Measurements from ENCODE around the gene INPP5B.
"Not testable (repeated sequence)": the region's sequence is repeated elsewhere in the genome, so short reads cannot be mapped to it uniquely, and the experiment has no call there.

Gene INPP5B

GRCh38 chr1:37948166-37948565, 1.3 kb upstream of the INPP5B start:
- DNase-seq (ENCODE audit: low spot score): no peak

DNA sequence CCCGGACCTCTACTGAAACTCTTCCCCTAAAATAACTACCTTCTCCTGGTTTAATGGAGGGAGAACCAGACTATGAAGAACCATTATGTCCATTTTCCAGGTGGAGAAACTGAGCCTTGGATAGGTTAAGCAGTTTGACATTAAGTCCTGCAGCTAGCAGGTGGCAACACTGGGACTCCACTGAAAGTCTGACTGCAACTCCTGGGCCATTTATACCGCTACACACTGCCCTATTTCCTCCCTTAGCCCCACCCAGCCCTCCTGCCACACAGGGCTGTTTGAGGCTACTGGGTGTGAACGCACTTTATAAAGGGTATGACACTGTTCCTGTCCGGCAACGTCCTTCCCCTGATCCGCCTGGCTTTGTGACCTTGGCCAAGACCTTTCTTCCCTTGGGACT, 511 bp upstream of the INPP5B start:
- DNase-seq (ENCODE audit: low spot score): no peak

- DNase-seq (ENCODE audit: low spot score): peak; percentile 89
These were observed 830 bp downstream of the INPP5B start for GRCh38 chr1:37945743-37946702.

- no peak for DNase-seq (ENCODE audit: low spot score)
These were observed 1.6 kb downstream of the INPP5B start for GRCh38 chr1:37945251-37945650.

DNA sequence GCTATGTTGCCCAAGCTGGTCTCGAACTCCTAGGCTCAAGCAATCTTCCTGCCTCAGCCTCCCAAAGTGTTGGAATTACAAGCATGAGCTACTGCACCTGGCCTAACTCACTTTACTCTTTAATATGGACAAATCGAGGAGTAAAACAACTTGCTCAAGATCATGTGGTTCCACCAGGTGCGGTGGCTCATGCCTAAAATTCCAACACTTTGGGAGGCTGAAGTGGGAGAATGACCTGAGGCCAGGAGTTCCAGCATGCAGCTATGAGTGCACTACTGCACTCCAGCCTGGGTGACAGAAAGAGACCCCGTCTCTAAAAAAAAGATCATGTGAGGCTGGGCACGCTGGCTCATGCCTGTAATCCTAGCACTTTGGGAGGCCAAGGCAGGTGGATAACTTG, 2.0 kb downstream of the INPP5B start:
- no peak for DNase-seq (ENCODE audit: low spot score)

GRCh38 chr1:37944086-37944763, 2.6 kb downstream of the INPP5B start:
- peak; percentile 29 for DNase-seq (ENCODE audit: low spot score)

DNA sequence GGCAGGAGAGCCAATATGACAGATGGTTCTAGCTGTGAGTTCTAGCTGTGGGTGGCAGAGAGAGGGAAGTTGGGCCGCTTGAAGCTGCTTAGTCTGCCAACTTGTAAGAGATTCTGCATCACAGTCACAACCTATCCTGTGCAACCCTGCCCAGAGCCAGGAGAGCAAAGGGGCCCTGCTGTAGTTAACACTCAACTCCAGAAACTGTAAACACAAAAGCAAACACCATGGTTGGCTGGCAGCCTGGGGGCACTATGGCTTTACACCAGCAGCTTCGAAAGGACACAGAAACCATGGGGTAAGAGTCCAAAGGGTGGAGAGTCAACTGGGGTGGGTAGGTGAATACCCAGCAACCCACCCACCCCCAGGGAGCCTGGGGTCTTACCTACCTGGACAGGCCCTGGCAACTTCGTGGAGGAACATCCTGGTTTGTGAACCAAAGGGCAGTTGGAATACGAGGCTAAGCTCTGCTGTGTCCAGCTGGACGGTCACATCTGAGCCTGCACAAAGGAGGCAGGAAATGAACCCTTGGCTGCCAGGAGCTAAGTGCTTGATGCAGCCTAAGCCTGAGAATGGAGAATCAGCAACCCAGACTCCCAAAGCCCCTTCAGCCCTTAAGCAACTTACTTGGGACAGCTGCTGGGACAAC, 6.4 kb downstream of the INPP5B start:
- no peak for DNase-seq (ENCODE audit: low spot score)

GRCh38 chr1:37936760-37937159, 10.1 kb downstream of the INPP5B start:
- DNase-seq (ENCODE audit: low spot score): not testable (repeated sequence)

DNA sequence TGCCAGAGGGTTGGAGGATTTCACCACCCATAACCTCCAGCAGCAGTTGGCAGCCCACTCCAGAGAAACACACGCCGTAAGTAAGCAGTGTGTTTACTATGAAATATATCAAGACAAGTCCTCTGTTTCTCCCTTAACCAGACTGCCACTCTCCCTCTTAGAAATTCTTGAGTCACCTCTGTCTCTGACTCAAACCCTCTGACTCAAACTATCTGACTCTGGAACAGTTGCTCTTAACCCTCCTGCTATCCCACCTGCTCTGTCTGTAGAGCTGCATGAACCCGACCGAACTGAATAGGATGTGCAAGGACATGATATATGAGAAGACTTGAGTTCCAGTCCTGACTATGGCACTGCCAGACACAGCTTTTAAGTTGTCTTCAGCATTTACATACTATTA, 14.1 kb downstream of the INPP5B start:
- DNase-seq (ENCODE audit: low spot score): peak; percentile 55

- DNase-seq (ENCODE audit: low spot score): peak; percentile 98
These were observed 15.3 kb downstream of the INPP5B start for GRCh38 chr1:37931361-37932158.

DNA sequence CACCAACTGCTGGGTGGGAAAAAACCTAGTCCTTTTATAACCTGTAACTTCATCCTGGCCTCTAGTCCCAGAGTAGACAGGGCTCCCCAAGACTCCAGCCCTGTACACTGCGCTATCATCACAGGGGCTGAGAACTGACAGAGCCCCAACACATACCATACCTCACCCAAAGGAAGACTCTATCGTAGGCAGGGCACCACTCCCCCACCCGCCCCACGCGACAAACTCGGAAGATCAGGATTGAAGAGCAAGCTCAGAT, 15.8 kb downstream of the INPP5B start:
- DNase-seq (ENCODE audit: low spot score): no peak

GRCh38 chr1:37930246-37931101, 16.4 kb downstream of the INPP5B start:
- DNase-seq (ENCODE audit: low spot score): no peak

DNA sequence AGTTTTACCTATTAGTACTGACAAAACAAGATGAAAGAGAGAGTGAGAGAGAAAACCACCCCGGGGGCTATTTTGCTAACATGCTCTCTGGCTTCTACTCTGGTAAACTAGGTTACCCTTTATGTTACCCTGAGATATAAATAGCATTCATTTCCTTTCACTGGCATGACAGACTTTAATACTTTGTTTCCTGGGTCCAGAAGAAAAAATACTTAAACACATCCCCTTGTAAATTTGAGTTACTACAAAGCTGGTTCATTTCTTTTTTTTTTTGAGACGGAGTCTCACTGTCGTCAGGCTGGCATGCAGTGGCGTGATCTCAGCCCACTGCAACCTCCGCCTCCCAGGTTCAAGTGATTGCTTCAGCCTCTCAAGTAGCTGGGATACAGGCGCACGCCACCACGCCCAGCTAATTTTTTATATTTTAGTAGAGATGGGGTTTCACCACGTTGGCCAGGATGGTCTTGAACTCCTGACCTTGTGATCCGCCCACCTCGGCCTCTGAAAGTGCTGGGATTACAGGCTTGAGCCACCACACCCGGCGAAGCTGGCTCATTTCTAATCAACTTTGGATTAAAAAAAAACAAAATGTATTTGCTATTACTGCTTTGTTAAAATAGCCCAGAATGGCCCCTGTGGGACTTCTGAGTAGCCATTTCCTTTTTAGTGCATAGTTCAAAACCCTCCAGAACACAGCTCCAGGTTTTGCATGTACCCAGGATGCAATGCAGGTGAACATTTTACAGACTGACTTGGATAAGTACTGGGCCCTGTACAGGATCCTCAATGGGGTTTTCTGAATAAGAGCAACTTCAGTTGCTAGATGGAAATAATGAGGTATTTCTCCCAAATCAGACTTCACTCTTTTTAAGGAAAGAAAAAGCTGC, 20.6 kb downstream of the INPP5B start:
- no peak for DNase-seq (ENCODE audit: low spot score)

- DNase-seq (ENCODE audit: low spot score): no peak
These were observed 21.5 kb downstream of the INPP5B start for GRCh38 chr1:37925316-37925715.

DNA sequence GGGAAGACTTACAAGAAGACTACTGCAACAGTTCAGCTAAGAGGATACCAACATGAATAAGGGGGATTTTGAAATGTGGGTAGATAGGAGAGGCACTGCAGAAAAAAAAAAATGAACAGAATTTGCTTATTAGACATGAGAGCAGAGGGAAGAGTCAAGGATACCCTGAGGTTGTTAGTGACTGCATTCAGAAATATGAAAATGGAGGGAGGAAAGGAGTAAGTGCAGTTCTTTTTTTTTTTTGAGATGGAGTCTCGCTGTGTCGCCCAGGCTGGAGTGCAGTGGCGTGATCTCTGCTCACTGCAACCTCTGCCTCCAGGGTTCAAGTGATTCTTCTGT, 23.3 kb downstream of the INPP5B start:
- DNase-seq (ENCODE audit: low spot score): no peak

GRCh38 chr1:37922767-37923550, 23.9 kb downstream of the INPP5B start:
- DNase-seq (ENCODE audit: low spot score): no peak

DNA sequence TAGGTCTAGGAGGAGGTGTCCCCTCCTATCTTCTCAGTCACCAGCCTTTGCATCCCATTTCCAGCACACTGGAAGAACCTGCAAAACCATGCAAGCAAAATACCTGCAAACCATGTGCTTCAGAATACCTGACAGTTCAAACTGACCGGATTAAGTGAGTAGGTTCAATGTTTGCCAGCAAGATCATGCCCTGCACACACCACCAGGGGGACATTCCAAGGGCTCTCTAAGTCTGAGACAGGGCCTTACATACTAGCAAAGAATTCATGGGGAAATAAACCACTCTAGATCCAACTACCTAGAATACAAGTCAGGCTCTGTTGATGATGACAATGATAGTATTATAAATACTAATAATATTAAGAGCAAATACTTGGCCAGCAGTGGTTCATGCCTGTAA, 27.6 kb downstream of the INPP5B start:
- peak; percentile 38 for DNase-seq (ENCODE audit: low spot score)

DNA sequence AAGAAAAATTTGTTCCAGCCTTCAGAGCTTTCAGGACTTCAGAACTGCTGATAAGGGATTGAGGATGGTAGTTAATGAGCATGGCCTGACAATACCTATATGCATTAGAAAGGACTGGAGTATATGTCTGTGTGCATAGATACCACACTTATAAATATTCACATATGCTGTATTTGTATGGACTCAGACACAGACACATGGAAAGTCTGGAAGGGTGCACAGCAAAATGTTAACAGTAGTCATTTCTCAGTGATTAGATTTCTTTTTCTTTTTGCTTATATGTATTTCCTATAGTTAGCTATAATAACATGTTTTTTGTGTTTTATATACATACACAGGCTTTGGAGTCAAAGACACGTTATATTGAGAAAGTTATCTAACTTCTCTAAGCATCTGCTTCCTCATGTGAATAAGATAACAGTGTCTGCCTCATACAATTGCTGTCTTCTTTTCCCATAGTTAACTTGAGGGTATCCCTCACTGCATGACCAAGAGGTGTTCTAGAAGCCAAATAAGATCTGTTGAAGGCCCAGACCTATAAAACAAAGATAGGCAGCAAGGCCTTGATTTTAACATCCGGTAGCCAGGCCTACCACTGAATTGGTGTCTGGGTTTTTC, 31.3 kb downstream of the INPP5B start:
- DNase-seq (ENCODE audit: low spot score): no peak

All from AG08395 (cell line).